ENCODE data around the gene PLA2G15.

The PLA2G15 gene

GRCh38 chr16:68310437-68310773 is 65.2 kb downstream of the PLA2G15 start:
- no peak for DNase-seq (ENCODE audit: low read depth)
- H3K4me3 ChIP-seq (ENCODE audit: low read depth, low read length) = peak overlapping the region; percentile 98

More at GRCh38 chr16:68310437-68310773, 65.2 kb downstream of the PLA2G15 start:
- TF ChIP-seq CTCF (conservative IDR thresholded peaks at IDR 0.05; ENCODE audit: low read depth, low read length) = no peak

All from choroid plexus epithelial cell (primary cell).